ENCODE measurements around the gene SHROOM3. TPM values are rescaled to one million over a fixed set of nuclear protein-coding genes. Genes with fewer than 3 reads are reported as not detected.

SHROOM3 gene
- total RNA-seq, 2 donors from 2014 or later: not detected

GRCh38 chr4:76626686-76627465 is 191.8 kb downstream of the SHROOM3 start:
- no peaks in the 10 kb centered on the region for H3K36me3 Mint-ChIP-seq (ENCODE audit: low read depth)
- H3K4me1 Mint-ChIP-seq: no peaks in the 10 kb centered on the region
- no peak overlapping the region for H3K27ac Mint-ChIP-seq
- no peak for ATAC-seq (replicated peaks)
- H3K9me3 Mint-ChIP-seq: peaks cover 4% of the 10 kb centered on the region
- peaks cover 39% of the 10 kb centered on the region for H3K27me3 Mint-ChIP-seq
- no peak overlapping the region for H3K4me3 Mint-ChIP-seq

- no peak for ATAC-seq (replicated peaks)
- H3K27ac Mint-ChIP-seq: no peak overlapping the region
- no peaks in the 10 kb centered on the region for H3K36me3 Mint-ChIP-seq (ENCODE audit: low read depth)
- H3K4me3 Mint-ChIP-seq: no peak overlapping the region
- peaks cover 36% of the 10 kb centered on the region for H3K27me3 Mint-ChIP-seq
- H3K9me3 Mint-ChIP-seq: peaks cover 4% of the 10 kb centered on the region
- no peaks in the 10 kb centered on the region for H3K4me1 Mint-ChIP-seq
These were observed 193.2 kb downstream of the SHROOM3 start for GRCh38 chr4:76628251-76628650.

- peaks cover 4% of the 10 kb centered on the region for H3K9me3 Mint-ChIP-seq
- no peak overlapping the region for H3K27ac Mint-ChIP-seq
- ATAC-seq (replicated peaks): no peak
- no peaks in the 10 kb centered on the region for H3K36me3 Mint-ChIP-seq (ENCODE audit: low read depth)
- no peaks in the 10 kb centered on the region for H3K4me1 Mint-ChIP-seq
- H3K4me3 Mint-ChIP-seq: no peak overlapping the region
- H3K27me3 Mint-ChIP-seq: peaks cover 28% of the 10 kb centered on the region
These were observed 195.7 kb downstream of the SHROOM3 start for GRCh38 chr4:76630741-76631140.

- Mint-ChIP-seq H3K4me3 (no peak overlapping the region), H3K4me1 (no peaks in the 10 kb centered on the region), H3K27ac (no peak overlapping the region), H3K9me3 (peaks cover 4% of the 10 kb centered on the region), H3K36me3 (ENCODE audit: low read depth) (no peaks in the 10 kb centered on the region), H3K27me3 (peaks cover 27% of the 10 kb centered on the region)
- no peak for ATAC-seq (replicated peaks)
These were observed 199.2 kb downstream of the SHROOM3 start for GRCh38 chr4:76634220-76634619.

- Mint-ChIP-seq H3K9me3 (no peaks in the 10 kb centered on the region), H3K36me3 (ENCODE audit: low read depth) (no peaks in the 10 kb centered on the region), H3K4me1 (no peaks in the 10 kb centered on the region), H3K27me3 (peaks cover 28% of the 10 kb centered on the region), H3K27ac (no peak overlapping the region), H3K4me3 (no peak overlapping the region)
- no peak for ATAC-seq (replicated peaks)
These were observed 202.8 kb downstream of the SHROOM3 start for GRCh38 chr4:76637712-76638361.

- no peak overlapping the region for H3K4me3 Mint-ChIP-seq
- no peaks in the 10 kb centered on the region for H3K4me1 Mint-ChIP-seq
- no peak overlapping the region for H3K27ac Mint-ChIP-seq
- H3K9me3 Mint-ChIP-seq: no peaks in the 10 kb centered on the region
- peaks cover 28% of the 10 kb centered on the region for H3K27me3 Mint-ChIP-seq
- ATAC-seq (replicated peaks): no peak
- H3K36me3 Mint-ChIP-seq (ENCODE audit: low read depth): no peaks in the 10 kb centered on the region
These were observed 204.3 kb downstream of the SHROOM3 start for GRCh38 chr4:76639288-76639687.

- no peaks in the 10 kb centered on the region for H3K36me3 Mint-ChIP-seq (ENCODE audit: low read depth)
- H3K4me3 Mint-ChIP-seq: no peak overlapping the region
- H3K27ac Mint-ChIP-seq: no peak overlapping the region
- no peak for ATAC-seq (replicated peaks)
- H3K27me3 Mint-ChIP-seq: peaks cover 28% of the 10 kb centered on the region
- no peaks in the 10 kb centered on the region for H3K4me1 Mint-ChIP-seq
- H3K9me3 Mint-ChIP-seq: no peaks in the 10 kb centered on the region
These were observed 205.4 kb downstream of the SHROOM3 start for GRCh38 chr4:76640353-76640910.

- no peak for ATAC-seq (replicated peaks)
- no peaks in the 10 kb centered on the region for H3K9me3 Mint-ChIP-seq
- H3K36me3 Mint-ChIP-seq (ENCODE audit: low read depth): no peaks in the 10 kb centered on the region
- H3K4me1 Mint-ChIP-seq: no peaks in the 10 kb centered on the region
- H3K4me3 Mint-ChIP-seq: no peak overlapping the region
- H3K27me3 Mint-ChIP-seq: peaks cover 30% of the 10 kb centered on the region
- H3K27ac Mint-ChIP-seq: no peak overlapping the region
These were observed 206.3 kb downstream of the SHROOM3 start for GRCh38 chr4:76641351-76641750.

GRCh38 chr4:76641758-76642157 is 206.7 kb downstream of the SHROOM3 start:
- peaks cover 31% of the 10 kb centered on the region for H3K27me3 Mint-ChIP-seq
- H3K4me1 Mint-ChIP-seq: no peaks in the 10 kb centered on the region
- no peaks in the 10 kb centered on the region for H3K36me3 Mint-ChIP-seq (ENCODE audit: low read depth)
- no peak overlapping the region for H3K27ac Mint-ChIP-seq
- no peaks in the 10 kb centered on the region for H3K9me3 Mint-ChIP-seq
- no peak for ATAC-seq (replicated peaks)
- no peak overlapping the region for H3K4me3 Mint-ChIP-seq

- no peak for ATAC-seq (replicated peaks)
- Mint-ChIP-seq H3K36me3 (ENCODE audit: low read depth) (no peaks in the 10 kb centered on the region), H3K27ac (no peak overlapping the region), H3K9me3 (no peaks in the 10 kb centered on the region), H3K4me3 (no peak overlapping the region), H3K4me1 (no peaks in the 10 kb centered on the region), H3K27me3 (peaks cover 30% of the 10 kb centered on the region)
These were observed 209.9 kb downstream of the SHROOM3 start for GRCh38 chr4:76644831-76645485.

GRCh38 chr4:76649086-76649485 is 214.1 kb downstream of the SHROOM3 start:
- Mint-ChIP-seq H3K4me1 (no peaks in the 10 kb centered on the region), H3K27me3 (peaks cover 12% of the 10 kb centered on the region), H3K9me3 (peaks cover 3% of the 10 kb centered on the region), H3K36me3 (ENCODE audit: low read depth) (no peaks in the 10 kb centered on the region), H3K27ac (no peak overlapping the region), H3K4me3 (no peak overlapping the region)
- no peak for ATAC-seq (replicated peaks)

- Mint-ChIP-seq H3K9me3 (peaks cover 3% of the 10 kb centered on the region), H3K36me3 (ENCODE audit: low read depth) (no peaks in the 10 kb centered on the region), H3K27ac (no peak overlapping the region), H3K4me1 (no peaks in the 10 kb centered on the region), H3K27me3 (peaks cover 8% of the 10 kb centered on the region), H3K4me3 (no peak overlapping the region)
- ATAC-seq (replicated peaks): no peak
These were observed 216.6 kb downstream of the SHROOM3 start for GRCh38 chr4:76651616-76652015.

- Mint-ChIP-seq H3K4me1 (no peaks in the 10 kb centered on the region), H3K4me3 (no peak overlapping the region), H3K9me3 (peaks cover 3% of the 10 kb centered on the region), H3K27me3 (peaks cover 3% of the 10 kb centered on the region), H3K36me3 (ENCODE audit: low read depth) (no peaks in the 10 kb centered on the region), H3K27ac (no peak overlapping the region)
- no peak for ATAC-seq (replicated peaks)
These were observed 217.4 kb downstream of the SHROOM3 start for GRCh38 chr4:76652389-76652788.

- Mint-ChIP-seq H3K36me3 (ENCODE audit: low read depth) (no peaks in the 10 kb centered on the region), H3K4me1 (no peaks in the 10 kb centered on the region), H3K4me3 (no peak overlapping the region), H3K9me3 (peaks cover 3% of the 10 kb centered on the region), H3K27ac (no peak overlapping the region), H3K27me3 (peaks cover 6% of the 10 kb centered on the region)
- ATAC-seq (replicated peaks): no peak
These were observed 219.1 kb downstream of the SHROOM3 start for GRCh38 chr4:76654084-76654483.

- Mint-ChIP-seq H3K4me3 (no peak overlapping the region), H3K4me1 (no peaks in the 10 kb centered on the region), H3K36me3 (ENCODE audit: low read depth) (no peaks in the 10 kb centered on the region), H3K27ac (no peak overlapping the region), H3K27me3 (peaks cover 6% of the 10 kb centered on the region), H3K9me3 (peaks cover 3% of the 10 kb centered on the region)
- no peak for ATAC-seq (replicated peaks)
These were observed 219.8 kb downstream of the SHROOM3 start for GRCh38 chr4:76654791-76655190.
